ENCODE results near the gene SERPINB10.

The SERPINB10 gene, protein sequence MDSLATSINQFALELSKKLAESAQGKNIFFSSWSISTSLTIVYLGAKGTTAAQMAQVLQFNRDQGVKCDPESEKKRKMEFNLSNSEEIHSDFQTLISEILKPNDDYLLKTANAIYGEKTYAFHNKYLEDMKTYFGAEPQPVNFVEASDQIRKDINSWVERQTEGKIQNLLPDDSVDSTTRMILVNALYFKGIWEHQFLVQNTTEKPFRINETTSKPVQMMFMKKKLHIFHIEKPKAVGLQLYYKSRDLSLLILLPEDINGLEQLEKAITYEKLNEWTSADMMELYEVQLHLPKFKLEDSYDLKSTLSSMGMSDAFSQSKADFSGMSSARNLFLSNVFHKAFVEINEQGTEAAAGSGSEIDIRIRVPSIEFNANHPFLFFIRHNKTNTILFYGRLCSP

DNA sequence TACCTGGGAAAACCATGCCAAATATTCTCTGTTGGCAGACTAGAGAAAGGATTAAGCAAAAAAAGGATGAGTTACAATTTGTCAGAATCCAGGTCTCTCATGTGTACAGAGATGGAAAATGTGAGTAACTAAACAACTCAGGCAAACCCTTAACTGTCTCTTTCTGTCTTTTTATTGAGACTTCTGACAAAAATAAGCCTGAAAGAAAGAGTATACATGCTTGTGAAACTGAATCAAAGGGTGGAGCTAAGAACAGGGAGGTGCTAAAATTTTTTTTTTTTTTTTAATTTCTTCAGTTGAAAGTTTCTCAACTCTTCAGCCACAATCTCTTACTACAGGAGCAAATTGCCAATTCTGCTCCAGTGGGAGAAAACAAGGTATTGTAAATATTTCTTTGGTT is at the start of gene SERPINB10:
Gene SERPINB10, plus strand, starts transcription at position 295 of the 400 bp plus-strand sequence. CDS start 7,553 bp downstream, outside the sequence.
- DNase-seq, result no peak

DNA sequence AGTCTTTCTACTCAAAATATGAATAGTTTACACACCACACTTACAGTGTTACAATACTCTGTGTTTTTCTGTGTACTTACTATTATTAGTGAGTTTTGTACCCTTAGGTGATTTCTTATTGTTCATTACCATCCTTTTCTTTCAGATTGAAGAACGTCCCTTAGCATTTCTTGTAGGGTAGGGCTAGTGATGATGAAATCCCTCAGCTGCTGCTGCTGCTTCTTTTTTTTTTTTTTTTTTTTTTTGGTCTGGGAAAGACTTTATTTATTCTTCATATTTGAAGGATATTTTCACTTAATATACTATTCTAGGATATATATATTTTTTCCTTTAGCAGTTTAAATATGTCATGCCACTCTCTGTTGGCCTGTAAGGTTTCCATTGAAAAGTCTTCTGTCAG is 49.3 kb upstream of the SERPINB10 start:
- no peak for DNase-seq

DNA sequence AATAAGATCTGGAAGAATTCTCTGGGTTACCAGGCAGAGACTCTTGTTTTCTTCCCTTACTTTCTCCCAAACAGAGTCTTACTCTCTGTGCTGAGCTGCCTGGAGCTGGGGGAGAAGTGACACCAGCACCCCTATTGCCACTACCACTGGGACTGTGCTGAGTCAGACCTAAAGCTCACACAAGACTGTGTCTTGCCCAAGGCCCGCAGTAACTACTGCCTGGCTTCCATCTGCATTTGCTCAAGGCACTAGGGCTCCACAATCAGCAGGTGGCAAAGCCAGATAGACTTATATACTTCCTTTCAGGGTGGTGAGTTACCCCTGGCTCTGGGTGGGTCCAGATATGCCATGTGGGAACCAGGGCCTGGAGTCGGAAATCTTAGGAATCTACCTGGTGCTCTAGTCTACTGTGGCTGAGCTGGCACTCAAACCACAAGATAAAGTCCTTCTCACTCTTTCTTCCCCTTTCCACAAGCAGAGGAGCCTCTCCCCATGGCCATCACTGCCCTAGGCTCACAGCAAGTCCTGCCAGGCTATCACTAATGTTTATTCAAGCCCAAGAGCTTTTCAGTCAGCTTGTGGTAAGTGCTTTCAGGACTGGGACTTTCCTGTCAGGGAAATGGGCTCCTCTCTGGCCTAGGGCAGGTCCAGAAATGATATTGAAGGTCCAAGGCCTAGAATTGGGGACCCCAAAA is 47.8 kb upstream of the SERPINB10 start:
- no peak for DNase-seq

DNA sequence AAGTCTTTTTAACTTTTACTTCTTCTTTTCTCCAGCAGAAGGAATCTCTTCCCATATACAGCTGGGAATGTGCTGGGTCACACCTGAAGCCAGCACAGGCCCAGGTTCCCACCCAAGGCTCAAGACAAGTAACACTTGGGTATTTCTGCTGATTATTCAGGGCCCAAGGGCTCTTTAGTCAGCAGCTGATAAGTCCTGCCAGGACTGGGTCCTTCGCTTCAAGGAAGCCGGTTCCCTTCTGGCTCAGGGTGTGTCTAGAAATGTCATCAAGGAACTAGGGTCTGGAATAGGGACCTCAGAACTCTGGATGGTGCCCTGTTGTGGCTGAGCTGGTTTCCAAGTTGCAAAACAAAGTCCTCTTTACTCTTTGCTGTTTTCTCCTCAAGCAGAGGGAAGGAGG is 47.2 kb upstream of the SERPINB10 start:
- no peak for DNase-seq

DNA sequence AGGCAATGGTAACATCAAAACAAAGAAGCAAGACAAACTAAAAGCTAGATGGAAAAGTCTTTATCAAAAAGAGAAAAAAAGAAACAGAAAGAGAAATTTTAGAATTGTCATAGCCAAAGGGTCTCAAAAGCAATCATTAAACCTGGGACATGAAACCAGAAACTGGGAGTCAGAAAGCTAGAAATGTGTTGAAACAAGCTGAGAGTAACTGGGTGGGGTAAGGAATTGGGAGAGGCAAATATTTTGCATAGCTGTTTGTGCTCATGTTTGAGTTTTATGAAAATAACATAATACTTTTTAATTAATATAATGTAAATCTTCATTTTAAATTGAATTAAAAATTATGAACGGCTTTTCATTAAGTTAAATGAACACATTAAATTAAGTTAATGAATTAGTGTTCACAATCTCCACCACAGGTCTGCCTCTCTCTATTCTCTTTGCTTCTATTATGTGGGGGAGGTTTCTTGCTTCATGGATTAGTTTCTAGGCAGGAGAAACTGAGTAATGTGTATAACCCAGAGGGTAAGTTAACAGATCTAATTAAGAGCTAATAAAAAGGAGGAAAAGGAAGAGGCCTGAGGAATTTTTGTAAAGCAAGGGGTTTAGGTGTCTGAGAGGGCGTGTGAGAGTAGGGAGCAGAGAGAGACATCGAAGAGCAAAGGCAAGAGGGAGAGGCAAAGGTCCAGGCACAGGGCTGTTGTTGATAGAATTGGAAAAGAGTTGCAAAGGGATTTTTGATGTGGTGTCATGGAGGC is 40.2 kb upstream of the SERPINB10 start:
- DNase-seq, result no peak

DNA sequence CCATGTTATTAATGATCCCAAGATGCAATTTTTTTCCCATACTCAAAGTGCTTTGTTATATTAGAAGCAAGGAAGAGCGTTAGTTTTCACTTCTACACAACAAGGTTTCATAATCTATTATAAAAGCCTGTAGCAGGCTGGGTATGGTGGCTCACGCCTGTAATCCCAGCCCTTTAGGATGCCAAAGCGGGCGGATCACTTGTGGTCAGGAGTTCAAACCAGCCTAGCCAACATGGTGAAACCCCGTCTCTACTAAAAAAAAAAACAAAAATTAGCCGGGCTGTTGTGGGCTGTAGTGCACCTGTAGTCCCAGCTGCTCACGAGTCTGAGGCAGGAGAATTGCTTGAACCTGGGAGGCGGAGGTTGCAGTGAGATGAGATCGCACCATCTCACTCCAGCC is 39.2 kb upstream of the SERPINB10 start:
- no peak for DNase-seq

DNA sequence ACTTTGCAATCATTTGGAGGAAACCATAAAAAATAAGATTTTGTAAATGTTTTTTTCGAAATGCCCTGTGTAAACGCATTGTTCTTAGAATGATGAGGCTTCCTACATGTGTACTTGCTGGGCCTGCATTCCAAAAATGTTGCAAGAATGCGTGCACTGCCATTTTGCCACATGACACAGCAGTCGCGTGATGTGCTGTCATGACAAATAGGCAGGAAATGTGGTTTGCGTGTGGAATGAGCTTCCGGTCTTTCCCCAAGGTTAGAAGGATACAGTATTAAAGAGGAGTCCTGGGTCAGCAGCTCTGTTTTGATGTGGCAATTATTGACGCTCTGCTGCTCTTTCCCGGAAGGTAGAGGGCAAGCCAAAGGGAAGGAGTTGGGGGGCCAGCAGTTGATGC is 38.4 kb upstream of the SERPINB10 start:
- no peak for DNase-seq

DNA sequence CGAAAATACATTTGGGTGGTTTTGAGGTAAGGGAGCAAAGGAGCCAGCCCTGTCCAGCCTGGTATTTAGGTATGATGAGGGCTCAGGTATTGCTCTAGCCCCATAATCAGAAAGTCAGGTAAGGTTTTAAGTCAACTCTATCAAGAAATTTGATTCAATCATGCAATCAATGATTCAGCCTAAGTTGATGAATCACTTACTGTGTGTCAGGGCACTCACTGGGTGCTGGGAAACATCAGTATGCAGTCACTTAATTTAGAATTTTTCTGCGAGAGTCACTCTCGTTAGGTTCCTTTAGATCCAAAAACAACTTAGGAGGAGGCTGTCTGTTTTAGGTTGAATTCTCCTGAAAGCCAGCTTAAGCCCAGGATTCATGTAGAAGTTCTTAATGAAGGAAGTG is 37.9 kb upstream of the SERPINB10 start:
- DNase-seq, result no peak

DNA sequence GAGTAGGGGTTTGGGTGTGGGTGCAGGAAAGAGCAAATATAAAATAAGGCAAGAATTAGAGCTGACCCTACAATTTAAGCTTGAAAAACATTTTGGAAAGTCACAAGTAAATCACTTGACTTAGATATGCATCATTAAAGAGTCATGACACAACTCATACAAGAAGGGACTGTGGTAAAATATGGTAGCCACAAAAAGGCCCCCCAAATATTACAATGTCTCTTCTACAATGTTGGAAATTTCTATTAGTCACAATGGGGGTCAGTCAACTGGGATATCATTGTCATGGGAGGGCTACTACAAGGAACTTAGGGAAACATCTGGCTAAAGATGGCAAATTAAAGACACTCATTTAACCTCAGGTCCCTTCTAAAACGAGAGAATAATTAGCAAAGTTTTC is 35.9 kb upstream of the SERPINB10 start:
- no peak for DNase-seq

DNA sequence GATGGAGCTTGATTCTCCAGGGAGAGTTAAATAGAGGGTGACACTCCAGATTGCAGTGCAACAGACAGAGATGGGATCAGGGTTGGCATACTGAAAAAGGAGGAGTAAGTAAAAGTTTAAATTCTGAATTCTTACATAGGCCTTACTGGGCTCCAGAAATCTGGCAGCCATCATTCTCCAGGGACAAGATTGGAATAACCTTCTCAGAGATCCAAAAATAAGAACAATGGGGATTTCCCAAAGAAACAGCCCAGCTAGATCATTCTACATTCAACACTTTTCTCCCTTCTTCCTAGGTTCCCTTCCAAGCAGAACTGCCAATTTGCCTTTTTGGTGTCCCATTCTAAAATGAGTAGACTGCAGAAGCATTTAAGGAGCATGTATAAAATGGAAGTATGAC is 35.2 kb upstream of the SERPINB10 start:
- DNase-seq, result no peak

DNA sequence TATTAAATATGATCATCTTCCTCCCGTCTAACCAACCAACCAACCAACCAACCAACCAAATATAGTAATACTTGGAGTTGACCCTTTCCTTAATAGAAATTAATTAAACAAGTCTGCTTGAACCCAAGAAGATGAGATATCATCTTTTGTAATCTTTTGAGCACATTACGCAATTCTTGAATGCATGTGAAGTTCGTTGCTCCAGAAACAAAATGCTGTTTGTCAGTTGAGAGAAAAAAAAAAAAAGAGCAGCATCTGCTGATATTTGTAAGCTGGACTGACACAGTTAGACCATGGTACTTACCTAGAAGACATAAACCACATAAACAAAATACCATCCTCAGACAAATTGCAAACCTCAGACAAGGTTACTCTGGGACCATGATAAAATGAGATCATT is 29.4 kb upstream of the SERPINB10 start:
- DNase-seq, result no peak

DNA sequence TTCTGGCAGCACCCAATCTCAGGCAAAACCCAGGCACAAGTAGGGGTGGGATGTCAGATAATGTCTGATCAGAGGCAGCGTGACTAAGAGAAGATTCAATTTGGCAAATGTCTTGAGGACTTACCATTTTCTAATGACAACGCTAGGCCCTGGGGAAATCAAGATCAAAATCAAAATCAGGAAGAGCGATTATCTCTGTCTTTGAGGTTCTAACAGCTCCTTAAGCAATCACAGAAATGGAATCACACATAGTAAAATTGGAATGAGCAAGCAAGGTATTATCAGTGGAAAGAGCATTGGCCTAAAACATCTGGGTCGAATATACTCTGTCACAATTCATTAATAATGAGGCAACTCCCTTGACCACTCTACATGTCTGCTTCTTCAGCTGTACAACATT is 28.8 kb upstream of the SERPINB10 start:
- DNase-seq, result no peak

DNA sequence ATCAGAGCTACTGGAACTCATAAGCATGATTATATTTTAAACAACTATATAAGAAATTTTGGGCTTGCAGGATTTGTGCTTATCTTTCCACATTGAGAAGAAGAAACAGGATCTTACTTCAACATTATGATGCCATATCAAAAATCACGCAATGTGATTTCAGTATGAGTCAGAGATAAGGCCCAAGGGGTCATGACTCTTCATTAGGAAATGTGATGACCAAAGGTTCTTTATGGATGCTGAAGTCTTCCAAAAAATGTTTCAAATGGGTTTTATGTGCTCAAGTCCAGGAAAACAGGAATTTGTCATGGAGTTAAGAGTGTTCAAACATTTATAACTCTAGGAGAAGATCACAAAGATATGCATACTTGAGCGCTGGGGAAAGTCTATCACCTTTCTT is 28.0 kb upstream of the SERPINB10 start:
- no peak for DNase-seq

DNA sequence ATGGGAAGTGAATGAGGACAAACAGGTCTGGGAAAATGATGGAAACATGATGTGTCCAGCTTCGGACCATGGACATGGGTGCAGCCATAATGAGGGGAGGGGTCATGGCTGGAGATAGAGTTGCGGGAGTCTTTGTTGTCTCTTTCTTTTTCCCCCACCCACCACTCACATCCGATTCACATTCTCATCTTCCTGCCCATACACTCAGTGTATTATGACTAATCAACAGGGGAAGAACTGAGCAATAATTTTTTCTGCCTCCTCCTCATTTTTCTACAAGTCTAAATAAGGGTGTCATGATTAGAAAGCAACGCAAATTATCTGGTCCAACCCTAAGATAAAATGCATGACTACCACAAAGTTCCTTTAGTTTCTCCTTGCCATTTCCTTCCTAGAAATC is 25.9 kb upstream of the SERPINB10 start:
- no peak for DNase-seq

DNA sequence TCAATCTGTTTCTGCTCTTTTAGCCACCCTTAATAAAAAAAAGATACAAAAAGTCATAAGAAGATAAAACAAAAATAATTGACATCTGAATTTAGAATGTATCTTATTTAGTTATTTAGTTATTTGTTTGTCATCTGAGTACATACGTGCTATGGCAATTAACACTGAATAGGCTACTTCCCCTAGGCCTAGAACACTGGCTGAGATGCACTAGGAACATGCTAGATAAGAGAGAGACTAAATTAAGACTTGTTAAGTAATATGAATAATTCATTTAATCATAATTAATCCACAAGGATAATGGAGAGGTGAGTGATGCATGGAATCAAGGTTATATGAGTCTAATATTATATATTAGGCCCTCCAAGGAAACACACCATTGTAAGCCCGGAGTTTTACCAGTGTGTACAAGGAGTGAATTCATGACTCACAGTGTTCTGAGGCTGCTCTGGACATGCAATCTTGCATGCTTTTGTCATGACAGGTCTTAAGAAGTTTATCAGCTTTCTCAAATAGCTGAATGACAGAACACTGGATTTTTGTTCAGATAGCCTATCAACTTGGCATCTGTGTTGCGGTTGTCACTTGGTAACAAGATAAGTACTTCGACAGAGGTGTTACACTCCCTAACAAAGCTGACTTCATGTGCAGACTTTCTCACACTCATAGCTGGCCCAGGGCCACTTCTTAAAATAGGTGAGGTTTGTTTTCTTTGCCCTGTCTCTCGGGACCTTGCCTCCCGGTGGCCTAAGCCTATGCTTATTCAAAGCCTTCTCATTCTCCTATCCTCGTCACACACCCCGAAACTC is 25.2 kb upstream of the SERPINB10 start:
- no peak for DNase-seq

DNA sequence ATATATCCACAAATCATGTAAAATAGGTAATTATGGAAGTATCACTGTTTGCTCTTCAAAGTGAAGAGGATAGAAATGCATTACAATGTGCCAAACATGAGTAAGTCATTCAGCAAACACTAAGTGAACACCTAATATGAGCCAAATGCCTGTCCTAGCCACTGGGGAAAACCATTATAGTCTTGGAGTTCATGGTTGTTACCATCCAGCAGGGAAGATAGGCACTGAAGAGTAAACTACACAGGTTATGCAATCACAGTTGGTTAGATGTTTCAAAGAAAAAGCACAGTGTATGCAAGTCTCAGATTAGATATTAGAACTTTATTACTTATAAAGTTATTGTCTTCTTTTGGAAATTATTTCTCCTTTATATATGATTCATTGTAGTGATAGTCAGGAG is 24.1 kb upstream of the SERPINB10 start:
- no peak for DNase-seq

DNA sequence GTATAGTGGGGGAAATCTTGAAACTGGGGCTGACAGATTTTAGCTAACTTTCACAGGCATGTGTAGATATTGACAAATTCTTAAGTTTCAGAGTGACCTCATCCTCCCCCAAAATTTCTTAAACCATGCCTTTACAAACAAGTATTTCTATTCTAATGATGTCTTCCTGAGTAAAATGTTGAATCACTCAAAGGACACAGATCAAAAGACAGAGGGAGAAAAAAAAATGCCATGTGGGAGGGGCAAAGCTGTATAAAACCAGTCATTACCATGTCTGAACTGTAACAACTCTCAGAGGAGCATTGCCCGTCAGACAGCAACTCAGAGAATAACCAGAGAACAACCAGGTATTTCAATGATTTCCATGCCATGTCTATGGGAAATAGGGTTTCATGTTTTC is 20.3 kb upstream of the SERPINB10 start, which contains the start of gene SERPINB2:
Gene SERPINB2, plus strand, starts transcription at position 282 of the 400 bp plus-strand sequence. CDS start 3,740 bp downstream, outside the sequence.
- DNase-seq, result no peak

DNA sequence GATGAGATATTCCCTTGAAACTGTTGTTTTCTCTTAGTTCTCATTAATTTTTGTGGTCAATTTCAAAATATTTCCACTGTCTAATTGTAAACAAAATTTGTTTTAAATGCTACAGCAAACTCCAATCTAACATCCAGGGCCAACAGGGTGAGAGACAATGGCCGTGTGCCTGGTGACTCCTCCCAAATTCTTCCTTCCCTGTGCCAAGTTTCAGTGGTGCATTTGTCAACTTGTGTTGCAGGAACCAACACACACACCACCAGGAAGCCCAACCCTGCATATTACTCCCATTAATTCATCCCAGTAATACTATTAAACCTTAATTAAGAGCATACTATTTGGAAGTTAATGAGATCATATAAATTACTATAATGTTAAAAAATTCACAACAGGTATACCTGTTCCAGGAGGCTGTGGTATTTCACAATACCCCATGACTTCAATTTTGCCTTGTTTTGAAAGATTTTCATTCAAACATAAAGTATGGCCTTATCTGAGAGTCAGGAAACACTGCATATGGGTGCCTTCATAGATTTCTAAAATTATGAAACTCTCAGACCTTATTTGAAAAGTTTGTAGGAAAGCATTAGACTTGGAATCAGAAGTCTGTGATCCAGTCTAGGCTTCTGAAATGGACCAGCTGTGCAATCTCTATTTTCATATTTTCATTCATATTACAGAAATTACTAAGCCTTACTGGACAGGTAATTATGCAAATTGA is 19.1 kb upstream of the SERPINB10 start:
- DNase-seq, result no peak

DNA sequence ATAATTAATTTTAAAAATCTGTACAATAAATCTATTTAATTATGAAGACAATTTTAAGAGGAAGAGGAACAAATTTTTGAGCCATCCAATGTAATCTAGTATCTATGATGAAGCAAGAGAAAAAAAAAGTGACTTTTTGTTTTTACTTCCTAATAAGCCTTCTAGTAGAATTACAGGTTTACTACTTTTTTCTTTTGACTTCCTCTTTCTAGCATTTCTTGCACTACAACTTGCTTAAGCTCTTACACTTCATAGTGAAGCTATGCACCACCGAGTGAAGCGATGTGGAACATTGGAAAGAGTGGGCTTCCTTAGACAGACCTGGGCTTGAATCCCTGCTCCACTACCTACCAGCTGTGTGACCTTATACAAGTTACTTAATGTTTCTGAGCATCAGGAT is 18.1 kb upstream of the SERPINB10 start:
- DNase-seq, result no peak

DNA sequence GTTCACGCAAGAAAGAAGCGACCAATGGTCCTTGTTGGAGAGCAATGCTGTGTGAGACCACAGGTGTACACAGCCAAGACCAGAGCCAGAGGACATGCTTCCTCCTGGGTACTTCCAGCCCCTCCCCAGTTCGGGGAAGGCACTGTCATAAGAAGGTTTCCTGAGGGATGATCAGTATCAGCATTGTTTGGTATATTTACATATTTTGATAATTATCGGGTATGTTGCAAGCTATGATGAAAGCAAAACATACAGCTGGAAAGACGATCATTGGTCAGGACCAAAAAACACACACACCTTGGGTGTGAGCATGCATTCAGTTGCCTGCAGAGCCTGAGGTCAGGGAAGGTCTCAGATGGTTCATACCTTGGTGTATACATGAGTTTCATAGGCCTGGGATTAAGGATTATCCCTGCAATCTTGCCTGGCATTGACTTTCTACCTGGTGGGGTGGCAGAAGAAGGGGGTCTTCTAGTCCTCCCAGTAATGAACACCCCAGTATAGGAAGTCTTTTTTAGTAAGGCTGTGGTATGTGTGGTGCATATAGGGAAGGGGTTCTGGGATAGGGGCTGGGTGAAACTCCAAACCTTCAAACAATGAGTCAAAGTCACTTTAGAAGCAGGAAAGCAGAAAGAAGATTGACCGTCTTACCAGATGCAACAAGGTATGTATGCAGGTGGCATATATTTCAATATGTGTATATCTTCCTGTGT is 17.4 kb upstream of the SERPINB10 start:
- DNase-seq, result no peak

DNA sequence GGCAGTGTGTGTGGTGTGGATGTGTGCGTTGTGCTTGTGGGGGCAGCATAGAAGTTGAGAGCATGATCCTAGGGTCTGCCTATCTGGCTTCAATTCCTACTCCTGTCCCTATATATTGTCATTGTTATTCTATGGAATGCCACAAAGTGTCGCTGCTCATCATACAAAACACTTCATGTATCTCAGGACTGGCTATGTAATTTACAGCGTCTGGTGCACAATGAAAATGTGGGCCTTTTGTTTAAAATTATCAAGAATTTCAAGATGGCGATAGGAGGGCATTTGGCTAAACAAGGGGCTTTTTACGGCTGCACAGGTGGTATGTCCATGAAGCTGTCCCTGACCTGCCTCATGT is 16.8 kb upstream of the SERPINB10 start:
- peak; percentile 37 for DNase-seq

DNA sequence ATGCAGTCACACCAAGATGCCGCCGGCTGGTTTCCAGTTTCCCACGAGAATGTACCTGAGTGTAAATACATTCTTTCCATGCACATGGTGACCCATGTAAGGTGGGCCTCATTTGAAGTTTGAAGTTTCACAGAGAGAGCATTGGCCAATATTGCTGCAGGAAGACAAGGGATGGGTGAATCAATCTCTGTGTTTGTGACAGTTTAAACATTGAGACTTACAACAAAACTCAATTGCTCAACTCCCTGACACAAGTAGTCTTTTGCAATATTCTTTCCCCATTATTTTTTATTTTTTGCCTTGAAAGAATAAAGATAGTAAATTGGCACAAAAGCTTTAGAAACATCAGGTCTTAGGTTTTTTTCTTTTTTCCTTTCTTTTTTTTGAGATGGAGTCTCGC is 15.2 kb upstream of the SERPINB10 start:
- no peak for DNase-seq
